GM21825 (cell line): Measurements from ENCODE around the gene ADAMTSL1.

Experiments
- ATAC-seq: cut with Tn5 transposase; IDR thresholded peaks from one replicate; pipeline ENCODE4 v1.9.1; 2021; ENCODE audit warnings: mild to moderate bottlenecking, moderate library complexity; ENCODE audit not compliant: unreplicated experiment

Gene ADAMTSL1

GRCh38 chr9:18721267-18721994, 247.5 kb downstream of the ADAMTSL1 start:
- no peak for ATAC-seq

DNA sequence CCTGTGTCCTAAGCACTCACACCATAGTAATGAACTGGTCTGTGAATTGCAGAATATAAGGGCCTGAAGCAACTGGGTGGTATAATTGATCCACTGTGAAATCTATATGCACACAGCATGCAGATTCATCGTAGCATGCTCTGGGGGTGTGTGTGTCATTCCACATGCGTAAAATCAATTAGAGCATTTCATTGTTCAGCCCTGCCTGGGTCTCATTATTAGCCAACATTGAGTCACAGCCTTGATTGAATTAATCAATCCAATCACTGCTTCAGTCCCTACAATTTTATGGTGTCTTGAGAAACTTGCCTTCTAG, 248.0 kb downstream of the ADAMTSL1 start:
- no peak for ATAC-seq

- ATAC-seq, result no peak
These were observed 248.9 kb downstream of the ADAMTSL1 start for GRCh38 chr9:18722882-18723281.

DNA sequence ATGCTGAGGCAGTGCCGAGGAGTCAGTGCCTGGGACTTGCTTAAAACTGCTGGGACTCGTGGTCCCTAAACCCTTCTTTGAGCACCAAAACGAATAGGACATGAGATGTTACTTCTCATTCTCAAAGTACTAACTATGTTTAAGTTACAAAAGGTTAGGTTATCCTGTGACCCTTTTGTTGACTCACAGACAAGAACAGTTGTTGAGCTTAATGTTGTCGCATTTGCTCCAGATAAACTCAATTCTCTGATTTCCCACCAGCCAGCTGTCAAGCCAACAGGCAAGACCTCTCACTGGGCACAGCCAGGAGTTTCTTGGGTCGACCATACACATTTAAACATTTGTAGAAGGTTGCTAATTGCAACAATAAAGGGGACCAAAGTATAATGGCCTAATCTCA, 249.4 kb downstream of the ADAMTSL1 start:
- ATAC-seq, result no peak

- no peak for ATAC-seq
These were observed 252.6 kb downstream of the ADAMTSL1 start for GRCh38 chr9:18726546-18726945.

DNA sequence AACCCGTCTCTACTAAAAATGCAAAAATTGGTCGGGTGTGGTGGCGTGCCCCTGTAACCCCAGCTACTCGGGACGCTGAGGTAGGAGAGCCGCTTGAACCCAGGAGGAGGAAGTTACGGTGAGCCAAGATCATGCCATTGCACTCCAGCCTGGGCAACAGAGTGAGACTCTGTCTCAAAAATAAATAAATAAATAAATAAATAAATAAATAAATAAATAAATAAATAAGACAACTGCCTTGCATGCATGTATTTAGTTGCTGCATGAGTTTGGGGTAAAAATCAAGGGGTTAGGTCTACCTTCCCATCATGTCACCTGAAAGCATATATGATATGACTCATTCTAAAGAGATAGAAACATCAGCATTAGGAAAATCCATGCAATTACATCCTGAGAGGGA, 254.0 kb downstream of the ADAMTSL1 start:
- ATAC-seq, result no peak

- no peak for ATAC-seq
These were observed 254.7 kb downstream of the ADAMTSL1 start for GRCh38 chr9:18728642-18729041.

DNA sequence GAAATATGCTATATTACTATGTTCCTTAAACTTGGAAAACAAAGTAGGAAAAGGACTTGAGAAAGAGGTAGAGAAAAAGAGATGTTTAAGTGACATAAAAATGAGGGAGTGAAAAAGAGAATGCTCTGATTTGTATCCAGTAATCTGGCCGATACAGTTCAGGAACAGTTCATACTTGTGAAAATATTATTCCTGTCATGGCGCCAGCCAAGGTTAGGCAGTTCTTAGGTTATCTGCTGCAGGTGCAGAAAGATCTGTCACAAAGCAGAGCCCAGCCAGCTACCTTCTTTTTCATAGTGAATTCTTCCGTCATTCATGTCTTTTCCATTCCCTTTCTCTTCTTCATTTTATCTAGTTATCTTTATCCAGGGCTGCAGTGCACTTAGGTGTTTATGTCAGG, 256.3 kb downstream of the ADAMTSL1 start:
- ATAC-seq, result no peak

GRCh38 chr9:18739127-18739526, 265.2 kb downstream of the ADAMTSL1 start:
- no peak for ATAC-seq

- ATAC-seq, result no peak
These were observed 265.8 kb downstream of the ADAMTSL1 start for GRCh38 chr9:18739641-18740318.

DNA sequence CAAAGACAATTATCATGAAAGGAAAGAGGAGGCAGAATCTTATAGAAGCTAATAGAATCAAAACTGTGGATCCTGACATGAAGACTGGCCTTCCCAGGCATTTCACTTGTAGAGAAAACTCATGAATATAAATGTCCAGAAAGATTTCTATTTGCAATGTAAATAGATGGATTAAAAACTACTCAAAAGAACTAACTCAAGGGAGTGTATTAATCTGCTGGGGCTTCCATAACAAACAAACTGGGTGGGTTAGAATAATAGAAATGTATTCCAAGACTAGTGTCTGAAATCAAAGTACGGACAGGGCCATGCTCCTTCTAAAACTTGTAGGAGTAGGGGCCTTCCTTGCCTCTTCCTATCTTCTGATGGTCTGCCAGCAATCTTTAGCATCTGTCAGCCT, 267.4 kb downstream of the ADAMTSL1 start:
- ATAC-seq, result no peak

GRCh38 chr9:18741945-18742344, 268.0 kb downstream of the ADAMTSL1 start:
- ATAC-seq, result no peak

GRCh38 chr9:18743421-18743820, 269.5 kb downstream of the ADAMTSL1 start:
- no peak for ATAC-seq

DNA sequence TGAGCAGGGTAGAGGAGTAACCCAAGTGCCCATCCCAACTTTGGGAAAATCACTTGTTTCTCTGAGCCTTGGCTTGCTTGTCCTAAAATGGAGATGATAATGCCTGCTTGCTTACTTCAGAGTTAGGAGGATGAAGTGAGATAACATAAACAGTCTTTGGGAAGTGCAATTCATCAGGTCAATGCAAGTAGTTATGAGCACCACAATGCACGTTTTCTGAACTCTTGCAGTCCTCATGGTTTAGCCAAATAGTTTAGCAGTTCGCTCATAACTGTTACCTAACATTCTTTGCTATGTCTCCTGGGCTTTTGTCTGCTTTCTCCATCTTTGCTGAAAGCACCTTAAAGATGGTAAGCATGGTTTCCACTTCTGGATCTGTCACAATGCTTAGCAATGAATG, 270.0 kb downstream of the ADAMTSL1 start:
- ATAC-seq, result no peak

GRCh38 chr9:18745710-18746109, 271.8 kb downstream of the ADAMTSL1 start:
- no peak for ATAC-seq

DNA sequence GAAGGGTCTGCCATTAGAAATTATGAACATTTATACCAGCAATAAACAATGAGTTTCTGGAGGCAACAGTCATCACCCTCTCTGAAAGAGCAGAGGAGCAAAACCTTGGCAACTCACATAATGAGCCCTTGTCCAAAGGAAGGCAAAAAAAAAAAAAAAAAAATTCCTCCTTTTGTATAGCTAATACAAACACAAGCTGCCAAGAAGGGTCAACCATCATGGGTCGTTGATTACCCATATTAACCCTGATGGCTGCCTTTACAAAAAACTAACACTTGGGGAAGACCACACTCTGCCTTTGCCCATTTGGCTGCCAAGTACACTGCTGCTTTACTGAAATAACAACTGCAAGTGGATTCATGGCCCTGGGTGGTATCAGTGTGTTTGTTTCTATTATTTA, 272.7 kb downstream of the ADAMTSL1 start:
- ATAC-seq, result no peak

DNA sequence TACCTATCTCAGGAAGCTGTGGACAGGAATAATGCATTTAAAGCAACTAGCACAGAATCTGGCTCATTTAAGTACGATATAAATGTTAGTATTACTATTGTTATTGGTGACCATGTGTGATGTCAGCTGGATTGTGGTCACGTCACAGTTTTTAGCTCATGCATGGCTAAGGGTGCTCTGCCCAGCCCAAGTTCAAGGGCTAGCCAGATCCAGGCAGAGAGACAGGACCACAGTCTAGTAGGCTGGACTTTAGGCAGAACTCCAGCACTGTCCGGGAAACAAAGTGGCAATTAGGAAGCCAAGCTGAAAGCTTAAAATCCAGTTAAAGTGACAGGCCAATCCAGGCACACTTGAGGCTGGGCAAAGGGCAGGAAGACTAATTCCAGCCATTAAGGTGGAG, 273.6 kb downstream of the ADAMTSL1 start:
- ATAC-seq, result no peak

GRCh38 chr9:18748251-18748701, 274.3 kb downstream of the ADAMTSL1 start:
- ATAC-seq, result no peak

GRCh38 chr9:18749711-18750110, 275.8 kb downstream of the ADAMTSL1 start:
- no peak for ATAC-seq

DNA sequence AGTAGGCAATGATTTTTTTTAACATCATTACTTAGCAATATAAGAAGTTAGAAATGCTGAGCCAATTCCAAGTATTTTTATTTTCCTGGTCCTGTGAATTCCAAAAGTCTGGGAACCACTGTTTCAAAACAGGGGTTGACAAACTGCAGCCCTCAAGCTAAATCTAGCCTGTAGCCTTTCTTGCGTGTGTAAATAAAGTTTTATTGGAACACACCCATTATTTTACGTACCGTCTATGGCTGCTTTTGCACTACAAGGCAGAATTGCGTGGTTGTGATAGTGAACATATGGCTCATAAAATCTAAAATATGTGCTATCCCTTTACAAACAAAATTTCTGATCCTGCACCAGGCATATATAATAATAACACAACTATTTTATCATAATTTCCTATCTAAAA, 280.0 kb downstream of the ADAMTSL1 start:
- ATAC-seq, result no peak

GRCh38 chr9:18754537-18754936, 280.6 kb downstream of the ADAMTSL1 start:
- no peak for ATAC-seq

DNA sequence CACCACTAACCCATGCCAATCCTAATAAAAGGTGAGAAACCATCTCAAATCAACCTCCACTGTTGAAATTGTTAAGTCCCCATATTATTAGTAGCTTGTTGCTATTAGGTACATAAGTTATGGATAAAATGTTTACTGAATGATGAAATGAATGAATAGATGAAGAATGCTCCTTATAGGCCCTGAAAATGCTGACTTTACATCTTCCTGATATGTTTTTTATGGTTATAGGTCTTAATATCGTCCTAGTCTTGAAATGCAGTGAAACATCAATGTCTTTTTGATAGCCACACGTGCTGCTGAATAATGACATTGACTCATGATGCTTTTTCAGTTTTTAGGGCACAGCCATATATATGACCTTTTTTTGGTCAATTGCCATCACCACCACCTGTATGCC, 281.3 kb downstream of the ADAMTSL1 start:
- no peak for ATAC-seq

DNA sequence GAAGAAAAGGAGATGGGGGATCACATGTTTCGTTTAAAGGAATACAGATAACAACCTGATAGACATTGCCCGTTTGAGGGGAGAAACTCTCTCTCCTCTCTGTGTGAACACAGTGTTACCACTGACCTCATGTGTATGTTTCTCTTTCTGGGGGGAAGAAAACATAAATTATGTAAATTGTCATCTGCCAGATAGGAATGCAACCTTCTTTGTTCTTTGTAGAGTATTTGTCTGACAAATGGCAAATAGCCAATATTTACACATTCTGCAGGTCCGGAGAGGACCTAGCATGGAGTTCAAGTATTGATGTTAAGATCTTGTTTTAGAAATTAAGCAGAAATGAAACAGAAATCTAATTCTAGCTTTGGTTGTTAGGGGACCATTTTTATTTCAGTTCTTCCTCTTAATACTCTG, 282.8 kb downstream of the ADAMTSL1 start:
- ATAC-seq, result no peak
